H1 (cell line): Measurements from ENCODE around the gene PIP5K1B. TPM values are rescaled to one million over a fixed set of nuclear protein-coding genes. Genes with fewer than 3 reads are reported as not detected.

Source experiments
- CTCF ChIA-PET: fragments of 300-600 bp; sonication (Branson Sonifier 250); formaldehyde crosslinking; loops from one replicate; lab custom pipeline; 2021; ENCODE audit not compliant: partially characterized antibody; lab: Charles Lee
- POLR2A ChIA-PET: fragments of 300-600 bp; sonication (Branson Sonifier 250); formaldehyde crosslinking; loops from one replicate; lab custom pipeline; 2021; ENCODE audit warnings: inconsistent platforms; ENCODE audit not compliant: partially characterized antibody; lab: Charles Lee
- DNase-seq, 2 experiments: peaks; one replicate each; pipeline versions ENCODE4 v3.0.0 to v3.0.0-alpha.2; 2010 to 2022; ENCODE audit warnings: low spot score in 2 of 2, low read depth in 1 of 2, mixed read lengths in 1 of 2
- FAIRE-seq: peaks from 2 replicates; lab custom pipeline; 2011; peaks lifted over from hg19 to GRCh38; lab: Jason Lieb, UNC
- H2AFZ ChIP-seq: 2 replicates; pipeline ENCODE4 v1.8.1; 2012; ENCODE audit warnings: low read length, inconsistent platforms
- H2AK5ac ChIP-seq: 2 replicates; pipeline ENCODE4 v1.6.1; 2013; ENCODE audit warnings: low read depth, low read length
- H2BK120ac ChIP-seq: replicated peaks from 2 replicates; pipeline ENCODE3; 2013; ENCODE audit warnings: low read depth, low read length, inconsistent platforms
- H2BK12ac ChIP-seq: 2 replicates; pipeline ENCODE4 v1.6.1; 2013; ENCODE audit warnings: low read depth, low read length
- H2BK15ac ChIP-seq: 2 replicates; pipeline ENCODE4 v1.6.1; 2013; ENCODE audit warnings: low read length
- H2BK20ac ChIP-seq: 2 replicates; pipeline ENCODE4 v1.6.1; 2013; ENCODE audit warnings: low read length
- H2BK5ac ChIP-seq: 2 replicates; pipeline ENCODE4 v1.6.1; 2013; ENCODE audit warnings: low read depth, low read length
- H3K14ac ChIP-seq: 2 replicates; pipeline ENCODE4 v1.6.1; 2013; ENCODE audit warnings: inconsistent platforms; ENCODE audit not compliant: insufficient read length
- H3K18ac ChIP-seq: 2 replicates; pipeline ENCODE4 v1.6.1; 2013; ENCODE audit warnings: low read length; ENCODE audit errors: extremely low read depth
- H3K23ac ChIP-seq: 2 replicates; pipeline ENCODE4 v1.6.1; 2013; ENCODE audit warnings: inconsistent platforms; ENCODE audit not compliant: insufficient read length
- H3K23me2 ChIP-seq: 2 replicates; pipeline ENCODE4 v1.6.1; 2013; ENCODE audit warnings: low read depth, low read length
- H3K27ac ChIP-seq: 2 replicates; pipeline ENCODE4 v1.6.1; 2011; ENCODE audit warnings: low read depth, low read length, inconsistent platforms
- H3K27me3 ChIP-seq, 4 experiments: replicated peaks in 1 of 4; 1 replicate in 1 of 4; 2 replicates in 3 of 4; pipeline versions ENCODE4 v1.6.1 to v1.8.1; 2011 to 2013; ENCODE audit warnings: low read length in 3 of 4, mild to moderate bottlenecking in 3 of 4, inconsistent platforms in 2 of 4, mixed read lengths in 2 of 4, moderate library complexity in 1 of 4; ENCODE audit not compliant: control insufficient read depth in 3 of 4, insufficient read depth in 3 of 4; ENCODE audit errors: extremely low read depth in 1 of 4
- H3K36me3 ChIP-seq, 4 experiments: 2 replicates each; pipeline versions ENCODE4 v1.6.1 to v1.8.1; 2011 to 2013; ENCODE audit warnings: mild to moderate bottlenecking in 4 of 4, low read length in 3 of 4, moderate library complexity in 2 of 4, control low read depth in 1 of 4, inconsistent platforms in 1 of 4; ENCODE audit not compliant: insufficient read depth in 4 of 4, control insufficient read depth in 2 of 4
- H3K4ac ChIP-seq: replicated peaks from 2 replicates; pipeline ENCODE3; 2013; ENCODE audit warnings: low read length, low read depth, mixed read lengths, inconsistent platforms; ENCODE audit not compliant: insufficient read length
- H3K4me1 ChIP-seq, 4 experiments: replicated peaks in 1 of 4; 1 replicate in 1 of 4; 2 replicates in 3 of 4; pipeline versions ENCODE4 v1.6.1 to v1.8.1; 2011 to 2013; ENCODE audit warnings: low read length in 3 of 4, inconsistent platforms in 2 of 4, mixed read lengths in 1 of 4; ENCODE audit not compliant: insufficient read depth in 4 of 4, control insufficient read depth in 3 of 4
- H3K4me2 ChIP-seq, 2 experiments: 2 replicates each; pipeline versions ENCODE4 v1.6.1 to v1.8.1; 2011 to 2013; ENCODE audit warnings: low read depth in 2 of 2, low read length in 2 of 2, control low read depth in 1 of 2, inconsistent platforms in 1 of 2, mild to moderate bottlenecking in 1 of 2; ENCODE audit not compliant: insufficient read depth in 1 of 2
- H3K4me3 ChIP-seq, 4 experiments: fragments of 200-600, 300-600 bp in 1 of 4; sonication (generic), shearing (Covaris generic), sonication (Bioruptor Twin) in 1 of 4; 2 replicates each; pipeline versions ENCODE4 v1.5.1 to v1.8.1; 2011 to 2016; ENCODE audit warnings: low read length in 4 of 4, low read depth in 3 of 4, control low read depth in 2 of 4, inconsistent platforms in 2 of 4, mild to moderate bottlenecking in 2 of 4, mixed read lengths in 1 of 4, moderate library complexity in 1 of 4; ENCODE audit not compliant: insufficient read depth in 2 of 4; ENCODE audit errors: extremely low read depth in 1 of 4
- H3K56ac ChIP-seq: replicated peaks from 2 replicates; pipeline ENCODE3; 2013; ENCODE audit warnings: low read depth, mild to moderate bottlenecking, mixed read lengths, low read length, inconsistent platforms; ENCODE audit not compliant: insufficient read length
- H3K79me1 ChIP-seq: 2 replicates; pipeline ENCODE4 v1.6.1; 2013; ENCODE audit warnings: low read depth, low read length, control low read depth
- H3K79me2 ChIP-seq, 2 experiments: 2 replicates each; pipeline versions ENCODE4 v1.6.1 to v1.8.1; 2012 to 2013; ENCODE audit warnings: low read length in 2 of 2, mild to moderate bottlenecking in 2 of 2, inconsistent platforms in 1 of 2; ENCODE audit not compliant: insufficient read depth in 2 of 2, control insufficient read depth in 1 of 2
- H3K9ac ChIP-seq, 4 experiments: replicated peaks in 1 of 4; 1 replicate in 1 of 4; 2 replicates in 3 of 4; pipeline versions ENCODE4 v1.6.1 to v1.8.1; 2011 to 2013; ENCODE audit warnings: low read depth in 3 of 4, low read length in 3 of 4, control low read depth in 2 of 4, mild to moderate bottlenecking in 2 of 4, moderate library complexity in 2 of 4, inconsistent platforms in 1 of 4; ENCODE audit errors: extremely low read depth in 1 of 4
- H3K9me3 ChIP-seq, 2 experiments: 2 replicates each; pipeline versions ENCODE4 v1.6.1 to v1.8.1; 2012 to 2013; ENCODE audit warnings: mild to moderate bottlenecking in 2 of 2, moderate library complexity in 2 of 2, control low read depth in 1 of 2, inconsistent platforms in 1 of 2, low read depth in 1 of 2, low read length in 1 of 2, mixed read lengths in 1 of 2; ENCODE audit not compliant: insufficient read depth in 2 of 2
- H4K20me1 ChIP-seq, 2 experiments: replicated peaks in 1 of 2; 2 replicates each; pipeline versions ENCODE3 to v1.8.1; 2011 to 2013; ENCODE audit warnings: inconsistent platforms in 2 of 2, low read length in 2 of 2, mild to moderate bottlenecking in 1 of 2; ENCODE audit not compliant: insufficient read depth in 2 of 2, control insufficient read depth in 1 of 2
- H4K5ac ChIP-seq: 2 replicates; pipeline ENCODE4 v1.6.1; 2013; ENCODE audit warnings: low read length, low read depth, mixed read lengths, inconsistent platforms; ENCODE audit not compliant: insufficient read length
- H4K8ac ChIP-seq: 2 replicates; pipeline ENCODE4 v1.8.0; 2013; ENCODE audit warnings: mild to moderate bottlenecking, moderate library complexity, low read length, inconsistent platforms; ENCODE audit not compliant: insufficient read depth; ENCODE audit errors: extremely low read depth
- H4K91ac ChIP-seq: replicated peaks from 2 replicates; pipeline ENCODE3; 2013; ENCODE audit warnings: low read length, mixed read lengths, inconsistent platforms; ENCODE audit not compliant: insufficient read length
- ASH2L ChIP-seq: fragments of 200-600, 300-600 bp; sonication (generic); IDR thresholded peaks from one replicate; pipeline ENCODE4 v1.7.1; 2017; ENCODE audit warnings: low read length
- CBX5 ChIP-seq: fragments of 300-800, 300-1000 bp; sonication (generic); IDR thresholded peaks from 2 replicates; pipeline ENCODE4 v1.7.1; 2016; ENCODE audit warnings: antibody characterized with exemption, low read length, low read depth
- EZH2 ChIP-seq: fragments of 200-600 bp; sonication (generic); IDR thresholded peaks from 2 replicates; pipeline ENCODE4 v1.7.1; 2012; ENCODE audit warnings: low read depth, mild to moderate bottlenecking, moderate library complexity, low read length, inconsistent platforms; ENCODE audit not compliant: severe bottlenecking
- FOSL1 ChIP-seq: IDR thresholded peaks from 2 replicates; pipeline ENCODE4 v1.6.1; 2011; ENCODE audit warnings: mild to moderate bottlenecking, low read depth, low read length, moderate library complexity; ENCODE audit not compliant: insufficient read depth
- JUND ChIP-seq: IDR thresholded peaks from 2 replicates; pipeline ENCODE4 v1.6.1; 2011; ENCODE audit warnings: mild to moderate bottlenecking, improper control_type of control experiment, low read length
- NANOG ChIP-seq: IDR thresholded peaks from 2 replicates; pipeline ENCODE4 v1.6.1; 2011; ENCODE audit warnings: low read length, low read depth, mild to moderate bottlenecking, inconsistent platforms; ENCODE audit not compliant: insufficient read depth, poor library complexity, severe bottlenecking
- RFX5 ChIP-seq: IDR thresholded peaks from 2 replicates; pipeline ENCODE4 v1.6.1; 2011; ENCODE audit warnings: low read depth, low read length, improper control_type of control experiment, borderline replicate concordance
- SAP30 ChIP-seq: fragments of 300-600 bp; sonication (generic); IDR thresholded peaks from 2 replicates; pipeline ENCODE4 v1.7.1; 2012; ENCODE audit warnings: low read length, moderate library complexity, mild to moderate bottlenecking, inconsistent platforms; ENCODE audit not compliant: insufficient read depth, insufficient replicate concordance
- SIN3A ChIP-seq, 2 experiments: IDR thresholded peaks in 1 of 2; conservative IDR thresholded peaks in 1 of 2; 2 replicates each; pipeline ENCODE4 v1.6.1; 2011 to 2012; ENCODE audit warnings: low read length in 2 of 2, improper control_type of control experiment in 1 of 2, low read depth in 1 of 2, mild to moderate bottlenecking in 1 of 2
- TAF7 ChIP-seq: optimal IDR thresholded peaks from 2 replicates; pipeline ENCODE3; 2011; ENCODE audit warnings: low read depth, mild to moderate bottlenecking, inconsistent platforms, low read length, moderate library complexity, borderline replicate concordance
- ZNF274 ChIP-seq: IDR thresholded peaks from 2 replicates; pipeline ENCODE4 v1.7.0; 2012; ENCODE audit warnings: low read length, borderline replicate concordance; ENCODE audit errors: extremely low read depth
- WGBS, 2 experiments: shearing (Covaris generic) in 1 of 2; methylation state at CpG; one replicate each; pipeline versions ENCODE4 v1.1.6 to v1.1.7; 2013 to 2015; ENCODE audit warnings: low lambda C conversion rate in 2 of 2, mixed read lengths in 2 of 2, inconsistent platforms in 1 of 2, low coverage in 1 of 2, missing lambda C conversion rate in 1 of 2; ENCODE audit not compliant: insufficient replicate concordance in 2 of 2, insufficient coverage in 1 of 2, insufficient read length in 1 of 2; ENCODE audit errors: extremely low coverage in 1 of 2, missing lambda C conversion rate in 1 of 2; 5-methylcytosine and 5-hydroxymethylcytosine counted together
- polyA plus RNA-seq, 7 experiments: library from polyadenylated mRNA; depleted of rRNA in 3 of 7; stranded (reverse) in 5 of 7; unstranded in 2 of 7; fragments of >200 nt in 5 of 7; fragments of 200-250 nt in 2 of 7; gene quantifications; 1 replicate in 5 of 7; 2 replicates in 1 of 7; 4 replicates in 1 of 7; pipeline versions ENCODE4 v1.2.1 to v1.2.3, GENCODE V29; 2011 to 2013; ENCODE audit warnings: missing spikeins in 2 of 7, mixed read lengths in 2 of 7
- total RNA-seq: library from RNA; stranded (reverse); fragmentation: NEBNext Ultra II Directional; extraction: Animal tissue kit (Norgen Biotek cat#: 25700); gene quantifications from 2 replicates; pipeline ENCODE4 v1.2.1, GENCODE V29; 2021

The PIP5K1B gene
- total and polyA plus RNA-seq, 2 of the 8 experiments (the other 6 are each of a cell fraction or from before 2014, with no cell fraction given): 4.7 to 7.7 TPM

DNA sequence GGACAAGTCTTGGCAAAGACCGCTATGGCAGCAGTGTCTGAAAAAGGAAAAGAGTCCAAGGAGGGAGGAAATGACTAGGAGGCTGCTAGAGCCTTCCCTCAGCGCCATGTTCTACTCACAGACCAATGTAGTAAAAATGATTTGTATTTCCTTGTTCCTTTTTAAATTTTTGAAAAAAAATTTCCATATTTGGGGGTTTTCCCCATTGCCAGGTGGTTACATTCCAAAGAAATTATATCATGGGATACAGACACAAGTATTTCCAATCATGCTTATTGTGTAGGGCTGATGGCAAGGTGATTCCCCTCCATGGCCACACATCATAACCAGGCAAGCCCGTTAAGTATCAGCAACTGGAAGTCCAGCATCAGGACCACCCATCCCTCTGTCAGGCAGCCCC is 138.2 kb downstream of the PIP5K1B start:
- CTCF ChIA-PET: interaction anchor here (0.9 to 2.4 kb wide), 3 partner anchors 8 to 259 kb away, joined by 3 to 18 read pairs (median 12); no protein-coding TSS in a partner anchor

More for the DNA sequence above, 138.2 kb downstream of the PIP5K1B start:
- no peak for TF ChIP-seq SAP30
- TF ChIP-seq EZH2: no peak
- TF ChIP-seq FOSL1: no peak
- TF ChIP-seq TAF7: no peak
- no peak for TF ChIP-seq ZNF274
- no peak for TF ChIP-seq JUND
- TF ChIP-seq RFX5: no peak
- TF ChIP-seq SIN3A (conservative IDR thresholded peaks at IDR 0.05 in 1 of 2, IDR thresholded peaks at IDR 0.05 in 1 of 2; ENCODE audit: low read depth in 1 of 2, low read length in 2 of 2): no peak
- TF ChIP-seq ASH2L: no peak
- no peak for TF ChIP-seq NANOG
- no peak for TF ChIP-seq CBX5
- Histone ChIP-seq H4K8ac (no peak overlapping the region), H4K91ac (no peak overlapping the region), H3K23me2 (no peaks in the 10 kb centered on the region; the same call in 1 of the 2 replicates), H4K5ac (no peak overlapping the region), H2BK15ac (no peak overlapping the region), H2BK5ac (no peak overlapping the region), H3K4me1 (peaks cover 0 to 2% (median 0%) of the 10 kb centered on the region in 4 experiments; a peak in 1 of 7 replicates), H3K4me3 (no peak overlapping the region), H3K23ac (no peak overlapping the region), H3K14ac (no peak overlapping the region), H3K4ac (no peak overlapping the region), H3K9me3 (no peaks in the 10 kb centered on the region), H3K79me2 (no peaks in the 10 kb centered on the region), H3K56ac (no peak overlapping the region), H2AK5ac (no peak overlapping the region), H2BK12ac (no peak overlapping the region), H3K79me1 (no peaks in the 10 kb centered on the region), H2AFZ (no peak overlapping the region), H4K20me1 (no peaks in the 10 kb centered on the region), H2BK120ac (no peak overlapping the region), H3K18ac (no peak overlapping the region), H3K4me2 (no peak overlapping the region), H3K9ac (no peak overlapping the region), H3K27me3 (no peaks in the 10 kb centered on the region), H3K27ac (no peak overlapping the region), H2BK20ac (no peak overlapping the region), H3K36me3 (no peaks in the 10 kb centered on the region)
- WGBS, 2 experiments: 69% methylated on average over 3 of the region's 3 CpGs; no CpG with 5 or more reads in 1 of the 2 experiments
- FAIRE-seq: no peak
- DNase-seq: no peak
- POLR2A ChIA-PET: no interaction called here
